Common myeloid progenitor, CD34-positive (primary cell): Measurements from ENCODE around the gene TMEM163.
"Not testable (repeated sequence)": the region's sequence is repeated elsewhere in the genome, so short reads cannot be mapped to it uniquely, and the experiment has no call there.

Experiments used
- CTCF ChIA-PET: fragments of 350-600 bp; sonication (Branson Sonifier 250); formaldehyde crosslinking; loops from one replicate; lab custom pipeline; 2021; ENCODE audit warnings: antibody characterized with exemption; lab: Charles Lee
- POLR2A ChIA-PET: fragments of 350-600 bp; sonication (Branson Sonifier 250); formaldehyde crosslinking; loops from one replicate; lab custom pipeline; 2021; ENCODE audit warnings: antibody characterized with exemption; lab: Charles Lee
- DNase-seq, 3 donors: peaks; one replicate each; pipeline versions ENCODE4 v3.0.0 to v3.0.0-alpha.2; 2013
- H3K27ac ChIP-seq, 2 experiments: 1 replicate in 1 of 2; 2 replicates in 1 of 2; pipeline ENCODE4 v1.7.0; 2013; ENCODE audit warnings: inconsistent platforms in 2 of 2, low read length in 2 of 2, mild to moderate bottlenecking in 2 of 2, low read depth in 1 of 2, moderate library complexity in 1 of 2; ENCODE audit not compliant: severe bottlenecking in 2 of 2, insufficient read depth in 1 of 2, poor library complexity in 1 of 2
- H3K27me3 ChIP-seq, 5 experiments: replicated peaks in 2 of 5; 1 replicate in 3 of 5; 2 replicates in 2 of 5; pipeline versions ENCODE4 v1.6.1 to v1.7.0; 2013; ENCODE audit warnings: low read length in 4 of 5, mild to moderate bottlenecking in 2 of 5, moderate library complexity in 2 of 5, inconsistent platforms in 1 of 5; ENCODE audit not compliant: insufficient read depth in 5 of 5, control insufficient read depth in 4 of 5
- H3K36me3 ChIP-seq, 4 experiments: 1 replicate in 2 of 4; 2 replicates in 2 of 4; pipeline versions ENCODE4 v1.6.1 to v1.7.0; 2013; ENCODE audit warnings: low read length in 3 of 4, control low read depth in 1 of 4, mild to moderate bottlenecking in 1 of 4; ENCODE audit not compliant: control insufficient read depth in 4 of 4, insufficient read depth in 4 of 4
- H3K4me1 ChIP-seq, 4 experiments: 1 replicate in 3 of 4; 2 replicates in 1 of 4; pipeline versions ENCODE4 v1.6.1 to v1.7.1; 2013; ENCODE audit warnings: low read length in 3 of 4, mild to moderate bottlenecking in 3 of 4, control low read depth in 1 of 4, inconsistent platforms in 1 of 4, moderate library complexity in 1 of 4; ENCODE audit not compliant: control insufficient read depth in 4 of 4, insufficient read depth in 4 of 4; ENCODE audit errors: control extremely low read depth in 1 of 4
- H3K4me3 ChIP-seq, 7 experiments: 1 replicate in 4 of 7; 2 replicates in 3 of 7; pipeline versions ENCODE4 v1.5.1 to v1.7.0; 2013; ENCODE audit warnings: mild to moderate bottlenecking in 7 of 7, low read length in 6 of 7, moderate library complexity in 6 of 7, inconsistent platforms in 2 of 7, low read depth in 2 of 7, control low read depth in 1 of 7; ENCODE audit not compliant: insufficient read depth in 4 of 7, control insufficient read depth in 1 of 7; ENCODE audit errors: extremely low read depth in 1 of 7
- H3K9me3 ChIP-seq, 5 experiments: 1 replicate in 4 of 5; 2 replicates in 1 of 5; pipeline versions ENCODE4 v1.6.1 to v1.7.1; 2013; ENCODE audit warnings: low read length in 4 of 5, mild to moderate bottlenecking in 2 of 5, inconsistent platforms in 1 of 5, low read depth in 1 of 5, moderate library complexity in 1 of 5; ENCODE audit not compliant: control insufficient read depth in 4 of 5, insufficient read depth in 2 of 5; ENCODE audit errors: control extremely low read depth in 1 of 5
- WGBS: methylation state at CpG from one replicate; pipeline ENCODE4 v1.1.5; 2013; ENCODE audit not compliant: insufficient coverage; 5-methylcytosine and 5-hydroxymethylcytosine counted together

The TMEM163 gene

DNA sequence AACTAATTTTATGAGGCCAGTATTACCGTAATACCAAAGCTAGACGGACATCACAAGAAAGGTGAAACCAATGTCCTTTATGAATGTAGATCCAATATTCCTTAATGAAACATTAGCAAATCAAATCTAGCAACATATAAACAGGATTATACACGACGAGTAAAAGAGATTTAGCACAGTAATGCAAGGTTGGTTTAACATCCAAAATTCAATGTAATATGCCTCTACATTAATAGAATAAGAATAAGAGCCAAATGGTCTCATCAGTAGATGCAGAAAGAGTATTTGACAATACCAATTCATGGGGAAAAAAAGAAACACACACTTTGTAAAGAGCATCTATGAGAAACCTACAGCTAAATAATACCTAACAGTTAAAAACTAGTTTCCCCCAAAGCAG is 99.5 kb downstream of the TMEM163 start:
- no CpG with 5 or more reads among the region's 4 CpGs for WGBS
- Histone ChIP-seq H3K9me3 (peaks cover 3 to 24% (median 5%) of the 10 kb centered on the region in 5 experiments), H3K4me1 (no peaks in the 10 kb centered on the region), H3K27me3 (no peaks in the 10 kb centered on the region), H3K36me3 (peaks cover 0 to 2% (median 0%) of the 10 kb centered on the region in 4 experiments), H3K27ac (no peak overlapping the region), H3K4me3 (no peak overlapping the region)
- no peak for DNase-seq
- CTCF ChIA-PET = no interaction called here
- POLR2A ChIA-PET = no interaction called here

GRCh38 chr2:134615480-134615879 is 103.3 kb downstream of the TMEM163 start:
- H3K27me3 ChIP-seq, DNase-seq, H3K36me3 ChIP-seq, H3K27ac ChIP-seq, H3K4me1 ChIP-seq, POLR2A ChIA-PET, H3K4me3 ChIP-seq: not testable (repeated sequence)
- H3K9me3 ChIP-seq = peaks cover 3 to 52% (median 5%) of the 10 kb centered on the region in 5 experiments
- CTCF ChIA-PET = interaction anchor here (0.9 to 1.0 kb wide), 2 partner anchors 16 to 99 kb away, joined by 3 read pairs; no protein-coding TSS in a partner anchor
- WGBS = 83% methylated on average over 1 of the region's 3 CpGs

- no peak overlapping the region for H3K27ac ChIP-seq
- peaks cover 0 to 4% (median 0%) of the 10 kb centered on the region in 4 experiments for H3K36me3 ChIP-seq
- H3K27me3 ChIP-seq = no peaks in the 10 kb centered on the region
- H3K9me3 ChIP-seq = peaks cover 0 to 36% (median 8%) of the 10 kb centered on the region in 5 experiments
- no peak overlapping the region for H3K4me3 ChIP-seq
- WGBS = 100% methylated on average over 1 of the region's 1 CpG
- POLR2A ChIA-PET = no interaction called here
- CTCF ChIA-PET = interaction anchor here (1.2 kb wide), 1 partner anchor 21 kb away, joined by 3 read pairs; no protein-coding TSS in a partner anchor
- no peaks in the 10 kb centered on the region for H3K4me1 ChIP-seq
- no peak for DNase-seq
Observed at GRCh38 chr2:134611316-134611715, 107.5 kb downstream of the TMEM163 start.

DNA sequence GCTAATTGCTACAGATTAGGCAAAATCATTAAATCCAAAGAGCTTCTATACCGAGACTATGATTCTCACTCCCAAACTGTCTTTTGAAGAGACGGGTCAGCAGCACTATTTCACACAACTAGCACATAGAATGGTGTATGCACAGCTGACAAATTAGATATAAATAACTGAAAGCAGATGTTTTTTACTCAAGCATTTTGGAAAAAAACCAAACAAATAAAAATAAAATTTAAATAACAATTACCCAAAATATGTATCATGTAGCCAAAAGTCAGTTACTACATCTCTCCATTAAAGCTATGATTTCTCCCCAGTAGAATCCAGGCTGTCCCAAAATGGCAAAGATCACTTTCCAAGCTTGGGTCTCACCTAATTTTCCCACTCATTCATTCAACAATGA is 107.9 kb downstream of the TMEM163 start:
- Histone ChIP-seq H3K4me3 (no peak overlapping the region), H3K27ac (no peak overlapping the region), H3K27me3 (no peaks in the 10 kb centered on the region), H3K9me3 (peaks cover 0 to 34% (median 8%) of the 10 kb centered on the region in 5 experiments), H3K4me1 (no peaks in the 10 kb centered on the region), H3K36me3 (peaks cover 0 to 4% (median 0%) of the 10 kb centered on the region in 4 experiments)
- ChIA-PET CTCF (interaction anchor here (1.2 kb wide), 1 partner anchor 21 kb away, joined by 3 read pairs; no protein-coding TSS in a partner anchor), POLR2A (no interaction called here)
- DNase-seq = no peak
- no CpG with 5 or more reads among the region's 2 CpGs for WGBS

- Histone ChIP-seq H3K4me1 (no peaks in the 10 kb centered on the region), H3K4me3 (no peak overlapping the region), H3K27me3 (no peaks in the 10 kb centered on the region), H3K36me3 (peaks cover 0 to 4% (median 0%) of the 10 kb centered on the region in 4 experiments), H3K27ac (no peak overlapping the region), H3K9me3 (peaks cover 0 to 34% (median 8%) of the 10 kb centered on the region in 5 experiments)
- ChIA-PET CTCF (no interaction called here), POLR2A (no interaction called here)
- WGBS = 96% methylated on average over 5 of the region's 8 CpGs
- DNase-seq = no peak
Observed at GRCh38 chr2:134609924-134610513, 108.8 kb downstream of the TMEM163 start.

GRCh38 chr2:134603966-134604365 is 114.8 kb downstream of the TMEM163 start:
- ChIA-PET POLR2A (no interaction called here), CTCF (no interaction called here)
- H3K9me3 ChIP-seq = peaks cover 0 to 9% (median 0%) of the 10 kb centered on the region in 5 experiments
- WGBS = 100% methylated on average over 5 of the region's 5 CpGs
- H3K27ac ChIP-seq = no peak overlapping the region
- H3K4me1 ChIP-seq = no peaks in the 10 kb centered on the region
- DNase-seq = no peak
- no peaks in the 10 kb centered on the region for H3K27me3 ChIP-seq
- H3K36me3 ChIP-seq = peaks cover 0 to 4% (median 0%) of the 10 kb centered on the region in 4 experiments
- H3K4me3 ChIP-seq = no peak overlapping the region

DNA sequence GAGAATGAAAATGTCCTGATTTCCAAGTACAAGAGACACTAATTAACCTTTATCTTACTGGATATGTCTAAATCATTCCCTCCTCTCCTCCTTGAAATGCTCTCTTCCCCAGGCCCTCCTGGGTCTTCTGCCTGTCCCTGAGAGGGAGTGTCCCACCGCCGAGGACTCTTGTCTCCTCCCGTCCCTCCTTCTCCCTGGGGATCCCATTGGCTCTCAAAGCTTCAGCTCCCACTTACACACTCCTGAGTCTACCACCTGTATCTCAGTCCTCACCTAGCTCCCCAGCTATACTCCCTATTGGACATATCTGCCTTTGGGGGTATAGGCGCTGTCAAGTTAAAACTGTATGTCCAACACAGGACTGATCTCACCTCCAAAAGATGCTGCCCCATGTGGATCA is 116.1 kb downstream of the TMEM163 start:
- ChIA-PET POLR2A (no interaction called here), CTCF (interaction anchor here (1.5 kb wide), 1 partner anchor 10 kb away, joined by 3 read pairs; no protein-coding TSS in a partner anchor)
- peaks cover 0 to 4% (median 0%) of the 10 kb centered on the region in 4 experiments for H3K36me3 ChIP-seq
- H3K4me1 ChIP-seq = no peaks in the 10 kb centered on the region
- no peak for DNase-seq
- WGBS = 100% methylated on average over 4 of the region's 4 CpGs
- no peaks in the 10 kb centered on the region for H3K27me3 ChIP-seq
- no peak overlapping the region for H3K27ac ChIP-seq
- H3K9me3 ChIP-seq = peaks cover 0 to 12% (median 0%) of the 10 kb centered on the region in 5 experiments
- H3K4me3 ChIP-seq = no peak overlapping the region
